AG09309 (cell line): ENCODE data around the gene OGA.
A peak's percentile ranks its signal among the peaks of the same experiment; 100 is the strongest.

Source experiments
- DNase-seq: peaks from one replicate; pipeline ENCODE4 v3.0.0-alpha.2; 2010; ENCODE audit warnings: low read depth
- H3K4me3 ChIP-seq: 2 replicates; pipeline ENCODE4 v1.5.1; 2011; ENCODE audit warnings: mild to moderate bottlenecking, low read depth, low read length, moderate library complexity; ENCODE audit not compliant: control insufficient read depth
- TF ChIP-seq, protein P1 (sequence below): IDR thresholded peaks from 2 replicates; pipeline ENCODE4 v1.5.1; 2011; ENCODE audit warnings: mild to moderate bottlenecking, low read depth, low read length, inconsistent platforms; ENCODE audit not compliant: insufficient read depth, control insufficient read depth; ENCODE audit errors: missing control alignments

The OGA gene

DNA sequence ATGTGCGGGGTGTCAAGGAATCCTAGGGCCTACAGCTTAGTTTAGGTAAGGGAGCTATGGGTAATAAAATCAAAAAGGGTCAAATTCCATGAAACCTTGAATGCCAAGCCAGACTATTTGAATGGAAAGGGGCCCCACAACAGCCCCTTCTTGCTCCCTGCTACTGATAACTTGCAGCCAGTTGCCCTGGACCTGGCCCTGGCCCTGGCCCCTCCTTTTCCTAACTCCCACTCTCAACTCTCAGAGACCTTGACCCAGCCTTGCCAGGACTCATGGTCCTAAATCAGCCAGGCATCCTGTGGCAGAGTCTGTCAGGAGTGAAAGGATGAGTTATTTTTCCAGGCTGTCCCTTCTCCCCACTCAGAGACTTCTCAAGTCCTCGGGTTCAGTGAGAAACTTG is 19.5 kb upstream of the OGA start:
- DNase-seq = no peak
- TF ChIP-seq, protein P1, sequence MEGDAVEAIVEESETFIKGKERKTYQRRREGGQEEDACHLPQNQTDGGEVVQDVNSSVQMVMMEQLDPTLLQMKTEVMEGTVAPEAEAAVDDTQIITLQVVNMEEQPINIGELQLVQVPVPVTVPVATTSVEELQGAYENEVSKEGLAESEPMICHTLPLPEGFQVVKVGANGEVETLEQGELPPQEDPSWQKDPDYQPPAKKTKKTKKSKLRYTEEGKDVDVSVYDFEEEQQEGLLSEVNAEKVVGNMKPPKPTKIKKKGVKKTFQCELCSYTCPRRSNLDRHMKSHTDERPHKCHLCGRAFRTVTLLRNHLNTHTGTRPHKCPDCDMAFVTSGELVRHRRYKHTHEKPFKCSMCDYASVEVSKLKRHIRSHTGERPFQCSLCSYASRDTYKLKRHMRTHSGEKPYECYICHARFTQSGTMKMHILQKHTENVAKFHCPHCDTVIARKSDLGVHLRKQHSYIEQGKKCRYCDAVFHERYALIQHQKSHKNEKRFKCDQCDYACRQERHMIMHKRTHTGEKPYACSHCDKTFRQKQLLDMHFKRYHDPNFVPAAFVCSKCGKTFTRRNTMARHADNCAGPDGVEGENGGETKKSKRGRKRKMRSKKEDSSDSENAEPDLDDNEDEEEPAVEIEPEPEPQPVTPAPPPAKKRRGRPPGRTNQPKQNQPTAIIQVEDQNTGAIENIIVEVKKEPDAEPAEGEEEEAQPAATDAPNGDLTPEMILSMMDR = no peak

DNA sequence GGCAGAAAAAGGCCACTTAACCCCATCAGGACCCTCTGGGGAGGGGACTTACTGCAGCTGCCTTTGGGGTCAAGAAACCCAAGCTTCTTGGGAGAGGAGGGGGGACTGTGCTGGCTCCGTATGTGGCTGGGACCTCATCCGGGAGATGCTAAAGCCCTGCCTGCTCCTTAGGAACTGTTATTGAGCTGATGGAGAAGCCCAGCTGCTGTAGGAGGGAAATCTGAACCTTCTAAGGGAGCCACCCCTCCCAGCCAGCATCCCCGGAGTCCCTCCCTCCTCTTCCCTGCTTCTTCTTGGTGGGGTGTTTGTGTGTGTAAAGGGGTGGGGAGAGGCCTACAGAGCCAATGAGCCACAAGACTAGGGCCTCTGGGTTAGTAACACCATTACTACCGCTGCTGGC is 17.1 kb upstream of the OGA start:
- no peak overlapping the region for H3K4me3 ChIP-seq
- TF ChIP-seq, protein P1 = no peak
- DNase-seq = no peak

More for the DNA sequence above, 19.5 kb upstream of the OGA start:
- no peak overlapping the region for H3K4me3 ChIP-seq

DNA sequence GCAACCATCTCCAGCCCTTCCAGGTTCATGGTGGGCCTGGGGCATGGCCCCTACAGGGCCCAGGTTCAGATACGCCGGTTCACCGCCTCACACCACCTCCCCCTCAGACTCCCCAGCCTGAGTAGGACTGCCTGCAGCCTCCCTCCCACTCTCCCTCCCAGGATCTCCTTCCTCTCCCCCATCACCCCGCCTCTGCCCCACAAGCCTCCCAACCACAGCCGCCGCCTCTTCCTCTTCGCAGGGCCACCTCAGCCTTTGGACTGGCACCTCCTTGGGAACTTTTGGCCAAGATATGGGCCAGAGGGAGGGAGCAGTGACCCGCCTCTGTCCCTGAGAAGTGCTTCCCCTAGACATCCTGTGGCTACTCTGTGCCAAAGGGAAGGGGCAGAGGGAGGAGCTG is 16.1 kb upstream of the OGA start:
- no peak for DNase-seq
- TF ChIP-seq, protein P1 = no peak
- H3K4me3 ChIP-seq = no peak overlapping the region

DNA sequence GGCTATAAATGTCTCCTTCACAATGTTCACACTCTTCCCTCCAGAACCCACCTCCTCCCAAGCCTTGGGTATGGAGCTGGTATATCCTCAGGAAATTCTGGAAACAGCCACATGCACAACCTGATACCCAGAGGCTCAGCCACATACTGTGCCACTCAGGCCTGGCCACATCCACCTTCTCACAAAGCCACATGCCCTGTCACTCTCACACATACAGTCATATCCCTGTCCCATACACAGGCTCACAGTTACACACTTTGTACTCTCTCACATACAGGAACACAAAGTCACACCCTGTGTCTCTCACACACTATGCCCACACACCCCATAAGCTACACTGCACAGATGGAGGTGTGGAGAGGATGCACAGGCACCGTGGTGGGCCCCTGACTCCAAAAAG is 15.2 kb upstream of the OGA start:
- DNase-seq = no peak
- TF ChIP-seq, protein P1 = no peak

DNA sequence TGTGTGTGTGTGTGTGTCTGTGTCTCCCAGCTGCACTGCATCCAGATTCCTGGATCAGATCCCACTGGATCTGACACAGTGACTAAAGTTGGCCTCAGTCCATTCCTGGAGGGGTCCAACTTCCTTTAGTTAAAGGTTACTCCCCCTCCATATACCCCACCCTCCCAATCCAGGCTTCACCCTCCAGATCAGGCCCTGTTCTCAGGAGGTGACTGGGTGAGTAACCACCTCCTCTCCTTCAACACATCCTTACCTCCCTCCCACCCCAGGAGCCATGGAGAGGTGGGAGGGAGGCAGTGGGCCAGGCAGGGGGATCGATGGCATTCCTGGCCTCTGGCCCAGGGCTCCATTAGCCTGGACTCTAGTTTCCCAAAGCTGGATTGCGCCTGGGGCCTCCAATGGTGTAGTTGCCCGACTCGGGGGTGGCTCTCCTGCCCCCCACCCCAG is 14.1 kb upstream of the OGA start:
- DNase-seq = no peak
- no peak overlapping the region for H3K4me3 ChIP-seq
- TF ChIP-seq, protein P1 = no peak

More for the DNA sequence above, 15.2 kb upstream of the OGA start:
- H3K4me3 ChIP-seq = no peak overlapping the region

DNA sequence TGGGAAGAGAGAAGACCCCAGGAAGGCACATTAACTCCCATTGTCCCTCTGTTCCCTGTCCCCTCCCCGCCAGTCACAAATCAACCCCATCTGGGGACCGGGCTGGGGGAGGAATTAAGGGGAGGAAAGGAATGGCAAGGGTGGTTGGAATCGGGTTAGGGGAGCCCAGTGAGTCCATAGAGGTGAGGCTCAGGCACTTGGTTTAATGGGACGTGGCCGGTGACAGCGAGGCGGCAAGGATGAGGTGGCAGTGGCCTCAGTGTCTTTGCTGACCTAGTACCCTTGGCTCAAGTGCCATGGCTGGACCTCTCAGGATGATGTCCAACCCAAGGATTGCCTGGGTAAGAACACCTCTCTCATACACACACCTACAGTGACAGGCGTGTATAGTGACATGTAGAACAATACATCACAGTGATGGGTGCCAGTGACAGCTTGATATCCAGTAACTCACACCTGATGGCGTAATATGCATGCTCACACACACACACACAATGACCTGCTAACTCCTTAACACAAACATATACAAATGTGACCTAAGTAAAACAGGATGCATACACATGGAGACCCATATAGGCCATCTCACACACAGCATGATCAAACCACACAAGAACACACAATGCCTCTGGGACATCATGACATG is 13.0 kb upstream of the OGA start:
- H3K4me3 ChIP-seq = peak overlapping the region; percentile 53
- no peak for DNase-seq

More for the DNA sequence above, 13.0 kb upstream of the OGA start:
- TF ChIP-seq, protein P1 = no peak
